Endothelial cell of umbilical vein (primary cell): ENCODE results near the gene RAB7A. TPM values are rescaled to one million over a fixed set of nuclear protein-coding genes. Genes with fewer than 3 reads are reported as not detected.
A peak's percentile ranks its signal among the peaks of the same experiment; 100 is the strongest.

Experiments
- BruUV-seq: library from RNA; stranded (reverse); fragments of 400-500 nt; replicated peaks from 2 replicates; lab custom pipeline; 2021; lab: Mats Ljungman, UMichigan
- CTCF ChIA-PET: fragments of 300-600, 350-600 bp; sonication (Branson Sonifier 250); formaldehyde crosslinking; loops from one replicate; lab custom pipeline; 2021; ENCODE audit warnings: antibody characterized with exemption, inconsistent platforms; lab: Charles Lee
- POLR2A ChIA-PET: fragments of 300-600, 350-600 bp; sonication (Branson Sonifier 250); formaldehyde crosslinking; loops from one replicate; lab custom pipeline; 2021; ENCODE audit warnings: antibody characterized with exemption, inconsistent platforms; lab: Charles Lee
- DNase-seq: peaks from one replicate; pipeline ENCODE4 v3.0.0-alpha.2; 2011; ENCODE audit warnings: low read depth, low spot score
- FAIRE-seq: peaks from 2 replicates; lab custom pipeline; 2011; peaks lifted over from hg19 to GRCh38; lab: Jason Lieb, UNC
- H2AFZ ChIP-seq: 2 replicates; pipeline ENCODE4 v1.6.0; 2012; ENCODE audit warnings: low read depth, low read length, control low read depth, inconsistent platforms
- H3K27ac ChIP-seq: 2 replicates; pipeline ENCODE4 v1.5.1; 2011; ENCODE audit warnings: low read depth, mild to moderate bottlenecking, control low read depth, low read length, moderate library complexity; ENCODE audit not compliant: insufficient read depth
- H3K27me3 ChIP-seq, 2 experiments: 2 replicates each; pipeline versions ENCODE4 v1.6.0 to v1.6.1; 2011; ENCODE audit warnings: low read length in 2 of 2, mixed read lengths in 1 of 2; ENCODE audit not compliant: control insufficient read depth in 2 of 2, insufficient read depth in 2 of 2
- H3K36me3 ChIP-seq, 2 experiments: 2 replicates in 1 of 2; 3 replicates in 1 of 2; pipeline ENCODE4 v1.5.1; 2011; ENCODE audit warnings: low read length in 2 of 2, mild to moderate bottlenecking in 1 of 2, moderate library complexity in 1 of 2; ENCODE audit not compliant: control insufficient read depth in 2 of 2, insufficient read depth in 2 of 2; ENCODE audit errors: extremely low read depth in 1 of 2
- H3K4me1 ChIP-seq: 3 replicates; pipeline ENCODE4 v1.5.1; 2011; ENCODE audit warnings: mild to moderate bottlenecking, low read length; ENCODE audit not compliant: control insufficient read depth, insufficient read depth; ENCODE audit errors: extremely low read depth
- H3K4me2 ChIP-seq: 2 replicates; pipeline ENCODE4 v1.6.1; 2011; ENCODE audit warnings: low read length, control low read depth, mixed read lengths; ENCODE audit not compliant: insufficient read depth
- H3K4me3 ChIP-seq, 3 experiments: fragments of 200-600 bp in 1 of 3; sonication (generic), shearing (Covaris generic) in 1 of 3; replicated peaks in 1 of 3; 2 replicates each; pipeline ENCODE4 v1.5.1; 2011 to 2016; ENCODE audit warnings: control low read depth in 3 of 3, low read length in 3 of 3, mild to moderate bottlenecking in 2 of 3, inconsistent platforms in 1 of 3, low read depth in 1 of 3, moderate library complexity in 1 of 3; ENCODE audit not compliant: insufficient read depth in 1 of 3
- H3K79me2 ChIP-seq: 2 replicates; pipeline ENCODE4 v1.6.0; 2012; ENCODE audit warnings: low read length, inconsistent platforms; ENCODE audit not compliant: control insufficient read depth, insufficient read depth
- H3K9ac ChIP-seq: replicated peaks from 2 replicates; pipeline ENCODE3; 2011; ENCODE audit warnings: low read length, control low read depth; ENCODE audit not compliant: insufficient read depth; ENCODE audit errors: extremely low read depth
- H3K9me1 ChIP-seq: replicated peaks from 3 replicates; pipeline ENCODE4 v1.6.0; 2011; ENCODE audit warnings: mild to moderate bottlenecking, low read length; ENCODE audit not compliant: control insufficient read depth, insufficient read depth; ENCODE audit errors: extremely low read depth
- H3K9me3 ChIP-seq: replicated peaks from 2 replicates; pipeline ENCODE4 v1.5.1; 2012; ENCODE audit warnings: low read length, inconsistent platforms; ENCODE audit not compliant: control insufficient read depth, insufficient read depth
- H4K20me1 ChIP-seq: replicated peaks from 2 replicates; pipeline ENCODE3; 2011; ENCODE audit warnings: mild to moderate bottlenecking, low read length; ENCODE audit not compliant: control insufficient read depth, insufficient read depth; ENCODE audit errors: extremely low read depth
- EZH2 ChIP-seq: IDR thresholded peaks from 2 replicates; pipeline ENCODE4 v1.6.1; 2012; ENCODE audit warnings: borderline replicate concordance, low read depth, mild to moderate bottlenecking, moderate library complexity, low read length, inconsistent platforms; ENCODE audit not compliant: severe bottlenecking
- FOS ChIP-seq: IDR thresholded peaks from 2 replicates; pipeline ENCODE4 v1.6.1; 2011; ENCODE audit warnings: mild to moderate bottlenecking, low read length, moderate library complexity, borderline replicate concordance; ENCODE audit not compliant: insufficient read depth
- JUN ChIP-seq: IDR thresholded peaks from 2 replicates; pipeline ENCODE4 v1.6.1; 2011; ENCODE audit warnings: borderline replicate concordance, low read depth; ENCODE audit not compliant: insufficient read length, insufficient read depth
- MYC ChIP-seq: IDR thresholded peaks from one replicate; pipeline ENCODE4 v1.6.1; 2011; ENCODE audit warnings: mild to moderate bottlenecking, low read depth, low read length
- POLR2A ChIP-seq: IDR thresholded peaks from 2 replicates; pipeline ENCODE4 v1.6.1; 2012; ENCODE audit warnings: low read depth, mild to moderate bottlenecking, control low read depth, low read length
- POLR2AphosphoS5 ChIP-seq: IDR thresholded peaks from 2 replicates; pipeline ENCODE4 v1.6.1; 2012; ENCODE audit warnings: low read depth, mild to moderate bottlenecking, control low read depth, low read length, moderate library complexity; ENCODE audit not compliant: insufficient read depth
- dilution Hi-C: fragments of 300-500 bp; cut with MboI; formaldehyde crosslinking; loops from one replicate; pipeline ENCODE4 v1.15.0; 2019; ENCODE audit warnings: low sequenced_read_pairs; ENCODE audit not compliant: extremely low pct_ligation_motif_present
- intact Hi-C: fragments of 100-400 bp; cut with micrococcal nuclease; formaldehyde crosslinking; loops from one replicate; pipeline ENCODE4 v1.10.0; 2022
- polyA plus RNA-seq, 4 experiments: library from polyadenylated mRNA; depleted of rRNA in 3 of 4; stranded (reverse) in 3 of 4; unstranded in 1 of 4; fragments of >200 nt; gene quantifications; 2 replicates each; pipeline versions ENCODE4 v1.2.1 to v1.2.3, GENCODE V29; 2011 to 2012; ENCODE audit warnings: missing spikeins in 1 of 4
- total RNA-seq: library from RNA; stranded (reverse); gene quantifications from 2 replicates; pipeline ENCODE4 v1.2.3, GENCODE V29; 2021
- TF ChIP-seq, protein P1 (sequence below), 2 donors: IDR thresholded peaks; 1 replicate in 1 of 2; 2 replicates in 1 of 2; pipeline ENCODE4 v1.5.1; 2011; ENCODE audit warnings: low read length in 2 of 2, mild to moderate bottlenecking in 2 of 2, moderate library complexity in 2 of 2, control low read depth in 1 of 2, inconsistent platforms in 1 of 2, low read depth in 1 of 2; ENCODE audit not compliant: insufficient read depth in 1 of 2; ENCODE audit errors: extremely low read depth in 1 of 2

The RAB7A gene
- total and polyA plus RNA-seq, 2 donors (not counting 3 experiments of a cell fraction or from before 2014, with no cell fraction given): 243 to 262 TPM

DNA sequence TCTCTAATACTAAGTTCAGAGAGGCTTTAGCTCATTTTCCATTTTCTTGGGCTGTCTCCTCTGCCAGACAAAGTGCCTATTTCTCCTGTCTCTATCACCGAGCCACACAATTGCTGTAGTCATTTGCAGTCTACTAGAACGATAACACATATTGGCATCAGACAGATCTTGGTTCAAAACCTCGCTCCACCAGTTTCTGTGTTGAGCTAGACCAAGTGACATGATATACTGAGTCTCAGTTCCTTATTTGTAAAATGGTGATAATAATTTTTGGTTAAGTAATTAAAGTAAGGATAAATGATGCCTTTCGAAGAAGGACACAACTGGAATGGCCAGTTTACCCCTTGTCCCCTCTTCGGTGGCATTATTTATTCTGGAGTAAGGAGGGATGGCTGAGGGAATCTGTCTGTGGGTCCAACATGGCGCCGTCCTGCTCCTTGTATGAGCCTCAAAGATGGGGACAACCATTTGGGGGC lies 398 bp upstream of the RAB7A start:
- dilution Hi-C loops: no loop called here

DNA sequence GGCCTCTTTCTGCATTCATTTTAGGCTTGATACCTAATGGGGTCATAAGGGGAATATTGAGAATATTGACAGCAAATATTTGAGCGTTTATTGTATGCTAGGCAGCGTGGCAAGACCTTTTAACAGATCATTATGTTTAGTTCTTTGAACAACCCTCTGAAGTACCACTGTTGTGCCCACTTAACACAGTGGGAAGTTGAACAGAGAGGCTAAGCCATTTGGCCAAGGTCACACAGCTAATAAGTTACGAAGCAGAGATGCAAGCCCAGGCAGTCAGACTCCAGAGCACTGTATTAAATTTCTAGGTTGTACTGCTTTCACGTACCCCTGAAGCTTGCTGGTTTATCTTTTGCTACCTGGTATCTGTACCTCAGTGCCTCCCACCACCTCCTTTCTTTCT lies 1.1 kb downstream of the RAB7A start:
- FAIRE-seq (no peak), DNase-seq (no peak)
- no peak for TF ChIP-seq EZH2
- no peak for TF ChIP-seq FOS
- no peak for TF ChIP-seq POLR2AphosphoS5
- TF ChIP-seq, protein P1, sequence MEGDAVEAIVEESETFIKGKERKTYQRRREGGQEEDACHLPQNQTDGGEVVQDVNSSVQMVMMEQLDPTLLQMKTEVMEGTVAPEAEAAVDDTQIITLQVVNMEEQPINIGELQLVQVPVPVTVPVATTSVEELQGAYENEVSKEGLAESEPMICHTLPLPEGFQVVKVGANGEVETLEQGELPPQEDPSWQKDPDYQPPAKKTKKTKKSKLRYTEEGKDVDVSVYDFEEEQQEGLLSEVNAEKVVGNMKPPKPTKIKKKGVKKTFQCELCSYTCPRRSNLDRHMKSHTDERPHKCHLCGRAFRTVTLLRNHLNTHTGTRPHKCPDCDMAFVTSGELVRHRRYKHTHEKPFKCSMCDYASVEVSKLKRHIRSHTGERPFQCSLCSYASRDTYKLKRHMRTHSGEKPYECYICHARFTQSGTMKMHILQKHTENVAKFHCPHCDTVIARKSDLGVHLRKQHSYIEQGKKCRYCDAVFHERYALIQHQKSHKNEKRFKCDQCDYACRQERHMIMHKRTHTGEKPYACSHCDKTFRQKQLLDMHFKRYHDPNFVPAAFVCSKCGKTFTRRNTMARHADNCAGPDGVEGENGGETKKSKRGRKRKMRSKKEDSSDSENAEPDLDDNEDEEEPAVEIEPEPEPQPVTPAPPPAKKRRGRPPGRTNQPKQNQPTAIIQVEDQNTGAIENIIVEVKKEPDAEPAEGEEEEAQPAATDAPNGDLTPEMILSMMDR (IDR thresholded peaks at IDR 0.05; ENCODE audit: extremely low read depth in 1 of 2, insufficient read depth in 1 of 2, low read depth in 1 of 2, low read length in 2 of 2): no peak
- peak overlapping the region; percentile 87 for H3K4me2 ChIP-seq
- H3K9me1 ChIP-seq: no peaks in the 10 kb centered on the region
- peak overlapping the region; percentile 98 for H3K9ac ChIP-seq
- H3K4me1 ChIP-seq: peaks cover 18% of the 10 kb centered on the region
- H3K27me3 ChIP-seq: peaks cover 0 to 2% of the 10 kb centered on the region in 2 experiments
- ChIA-PET CTCF (interaction anchor here (0.8 to 4.2 kb wide), 4 partner anchors 47 to 148 kb away, joined by 3 to 22 read pairs (median 8); no protein-coding TSS in a partner anchor), POLR2A (interaction anchor here (0.6 kb wide), 1 partner anchor 296 kb away, joined by 3 read pairs; no protein-coding TSS in a partner anchor)
- peaks cover 30% of the 10 kb centered on the region for H4K20me1 ChIP-seq
- peak overlapping the region; percentile 90 for H3K27ac ChIP-seq
- dilution Hi-C loops (no loop called here), intact Hi-C loops (loop anchor here (5.0 kb wide), 2 partner anchors 70 to 150 kb away; partner anchors contain the start of gene ACAD9)
- H3K9me3 ChIP-seq: no peaks in the 10 kb centered on the region
- no peak overlapping the region for H2AFZ ChIP-seq
- no TSS peak for BruUV-seq
- H3K4me3 ChIP-seq: peak overlapping the region; percentile 53 to 89 (median 84)
- peaks cover 0 to 2% of the 10 kb centered on the region in 2 experiments for H3K36me3 ChIP-seq
- peaks cover 60% of the 10 kb centered on the region for H3K79me2 ChIP-seq

More for the DNA sequence above, 398 bp upstream of the RAB7A start:
- BruUV-seq: TSS peak; percentile 53
- H3K27me3 ChIP-seq: peaks cover 9 to 10% of the 10 kb centered on the region in 2 experiments
- FAIRE-seq (no peak), DNase-seq (no peak)
- H3K36me3 ChIP-seq: peaks cover 0 to under 1% of the 10 kb centered on the region in 2 experiments
- intact Hi-C loops: loop anchor here (1.0 to 5.0 kb wide), 4 partner anchors 27 to 152 kb away; partner anchors contain the start of gene ACAD9
- H3K9ac ChIP-seq: no peak overlapping the region
- H4K20me1 ChIP-seq: peaks cover 21% of the 10 kb centered on the region
- H3K4me1 ChIP-seq: peaks cover 18% of the 10 kb centered on the region
- TF ChIP-seq POLR2A: no peak
- no peak for TF ChIP-seq POLR2AphosphoS5
- TF ChIP-seq EZH2: no peak
- TF ChIP-seq FOS: no peak
- no peak for TF ChIP-seq MYC
- TF ChIP-seq JUN: no peak
- H3K4me3 ChIP-seq: no peak overlapping the region
- peak overlapping the region; percentile 8 for H3K4me2 ChIP-seq
- H3K79me2 ChIP-seq: peaks cover 45% of the 10 kb centered on the region
- H3K9me1 ChIP-seq: no peaks in the 10 kb centered on the region
- H3K9me3 ChIP-seq: no peaks in the 10 kb centered on the region
- peak overlapping the region; percentile 68 for H2AFZ ChIP-seq
- CTCF ChIA-PET: interaction anchor here (1.7 to 2.0 kb wide), 2 partner anchors 45 to 108 kb away, joined by 4 to 13 read pairs; no protein-coding TSS in a partner anchor
- H3K27ac ChIP-seq: peak overlapping the region; percentile 37
- POLR2A ChIA-PET: no interaction called here
